ENCODE measurements around the gene VPS4A.

VPS4A gene

DNA sequence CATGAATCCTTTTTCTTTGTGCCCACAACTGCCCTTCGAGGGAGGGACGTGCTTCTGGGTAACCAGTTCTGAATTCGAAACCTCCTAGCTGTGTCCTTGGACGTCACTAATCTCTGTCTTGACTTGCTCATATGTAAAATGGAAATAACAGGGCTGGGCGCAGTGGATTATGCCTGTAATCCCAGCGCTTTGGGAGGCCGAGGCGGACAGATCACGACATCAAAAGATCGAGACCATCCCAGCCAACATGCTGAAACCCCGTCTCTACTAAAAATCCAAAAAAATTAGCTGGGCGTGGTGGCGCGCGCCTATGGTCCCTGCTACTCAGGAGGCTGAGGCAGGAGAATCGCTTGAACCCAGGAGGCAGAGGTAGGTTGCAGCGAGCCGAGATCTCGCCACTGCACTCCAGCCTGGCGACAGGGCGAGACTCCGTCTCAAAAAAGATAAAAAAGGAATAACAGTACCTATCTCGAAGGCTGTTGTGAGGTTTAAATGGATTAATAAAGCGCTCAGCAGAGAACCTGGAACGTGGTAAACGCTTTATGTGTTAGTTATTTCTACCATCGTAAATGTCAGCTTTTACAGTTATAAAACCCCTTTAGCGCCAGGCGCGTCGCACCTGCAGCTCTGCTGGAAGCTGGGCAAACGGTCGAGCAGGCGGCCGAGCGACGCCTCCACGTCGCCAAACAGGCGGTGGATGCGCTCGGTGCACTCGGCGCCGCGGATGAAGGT is 27.6 kb downstream of the VPS4A start:
- peak overlapping the region; percentile 98 for H3K27ac ChIP-seq
- peaks cover 15% of the 10 kb centered on the region; the same call in 1 of the 2 replicates for H4K20me1 ChIP-seq
- TF ChIP-seq Cebpa-rat (IDR thresholded peaks at IDR 0.05), result no peak
- peak overlapping the region; percentile 90 for H3K9ac ChIP-seq
- peaks cover 51% of the 10 kb centered on the region for H3K4me1 ChIP-seq
- H3K9me3 ChIP-seq, result no peaks in the 10 kb centered on the region
- peak overlapping the region; percentile 98 for H3K4me2 ChIP-seq
- H3K36me3 ChIP-seq, result peaks cover 67% of the 10 kb centered on the region
- H3K27me3 ChIP-seq, result no peaks in the 10 kb centered on the region
- peak overlapping the region; percentile 86 for H3K4me3 ChIP-seq

GRCh38 chr16:69339289-69340094 is 28.3 kb downstream of the VPS4A start, which contains the start of the genes COG8 and NIP7:
Gene COG8, minus strand, starts transcription at chr16:69339564. Its CDS starts 12 bp downstream, at chr16:69339552.
Gene NIP7, plus strand, starts transcription at chr16:69339772. Its CDS starts 58 bp downstream, at chr16:69339830.
- Histone ChIP-seq H4K20me1 (peaks cover 19% of the 10 kb centered on the region; the same call in 1 of the 2 replicates), H3K27ac (peak within 1 kb of the TSS; percentile 98), H3K4me3 (peak within 1 kb of the TSS; percentile 86), H3K4me1 (peaks cover 44% of the 10 kb centered on the region), H3K9ac (peak within 1 kb of the TSS; percentile 90), H3K4me2 (peak within 1 kb of the TSS; percentile 98), H3K9me3 (no peaks in the 10 kb centered on the region), H3K27me3 (no peaks in the 10 kb centered on the region), H3K36me3 (peaks cover 67% of the 10 kb centered on the region)
- no peak for TF ChIP-seq Cebpa-rat (IDR thresholded peaks at IDR 0.05)

DNA sequence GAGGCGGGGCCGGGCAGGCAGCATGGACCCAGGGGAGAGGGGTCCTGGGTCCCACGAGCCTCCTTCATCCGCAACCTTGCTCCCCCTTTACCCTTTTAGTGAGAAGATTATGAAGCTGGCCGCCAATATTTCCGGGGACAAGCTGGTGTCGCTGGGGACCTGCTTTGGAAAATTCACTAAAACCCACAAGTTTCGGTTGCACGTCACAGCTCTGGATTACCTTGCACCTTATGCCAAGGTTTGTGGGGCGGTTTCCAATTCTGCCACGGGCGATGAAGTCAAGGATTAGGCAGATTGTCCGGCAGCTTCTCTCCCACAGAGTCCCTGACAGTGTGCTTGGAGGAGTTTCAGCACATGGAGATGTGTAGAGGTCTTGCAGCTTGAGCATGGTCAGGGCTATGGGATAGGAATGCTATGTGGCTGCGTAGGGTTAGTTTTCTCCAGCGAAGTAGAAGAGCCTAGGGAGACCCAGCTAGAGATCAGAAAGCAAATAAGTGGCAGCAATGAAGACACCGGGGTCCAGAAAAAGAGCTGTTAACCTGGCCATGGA is 29.0 kb downstream of the VPS4A start:
- Histone ChIP-seq H3K9me3 (no peaks in the 10 kb centered on the region), H3K9ac (peak overlapping the region; percentile 90), H3K27me3 (no peaks in the 10 kb centered on the region), H4K20me1 (peaks cover 19% of the 10 kb centered on the region; the same call in 1 of the 2 replicates), H3K4me2 (peak overlapping the region; percentile 94), H3K4me3 (peak overlapping the region; percentile 86), H3K4me1 (peaks cover 44% of the 10 kb centered on the region), H3K27ac (peak overlapping the region; percentile 98), H3K36me3 (peaks cover 67% of the 10 kb centered on the region)
- TF ChIP-seq Cebpa-rat (IDR thresholded peaks at IDR 0.05), result no peak

GRCh38 chr16:69344171-69344570 is 33.0 kb downstream of the VPS4A start:
- no peak overlapping the region for H3K27ac ChIP-seq
- H3K4me3 ChIP-seq, result no peak overlapping the region
- peaks cover 24% of the 10 kb centered on the region for H3K4me1 ChIP-seq
- peaks cover 19% of the 10 kb centered on the region; the same call in 1 of the 2 replicates for H4K20me1 ChIP-seq
- no peaks in the 10 kb centered on the region for H3K27me3 ChIP-seq
- peaks cover 65% of the 10 kb centered on the region for H3K36me3 ChIP-seq
- H3K4me2 ChIP-seq, result no peak overlapping the region
- no peak overlapping the region for H3K9ac ChIP-seq
- no peak for TF ChIP-seq Cebpa-rat (IDR thresholded peaks at IDR 0.05)
- no peaks in the 10 kb centered on the region for H3K9me3 ChIP-seq

GRCh38 chr16:69345923-69346322 is 34.8 kb downstream of the VPS4A start:
- no peaks in the 10 kb centered on the region for H3K27me3 ChIP-seq
- H3K4me2 ChIP-seq, result no peak overlapping the region
- H3K9me3 ChIP-seq, result no peaks in the 10 kb centered on the region
- H3K27ac ChIP-seq, result no peak overlapping the region
- H3K4me1 ChIP-seq, result peaks cover 19% of the 10 kb centered on the region
- no peak for TF ChIP-seq Cebpa-rat (IDR thresholded peaks at IDR 0.05)
- no peak overlapping the region for H3K9ac ChIP-seq
- peaks cover 77% of the 10 kb centered on the region for H3K36me3 ChIP-seq
- H4K20me1 ChIP-seq, result peaks cover 19% of the 10 kb centered on the region; the same call in 1 of the 2 replicates
- no peak overlapping the region for H3K4me3 ChIP-seq

GRCh38 chr16:69346683-69347082 is 35.5 kb downstream of the VPS4A start:
- no peak for TF ChIP-seq Cebpa-rat (IDR thresholded peaks at IDR 0.05)
- H3K27ac ChIP-seq, result no peak overlapping the region
- H4K20me1 ChIP-seq, result peaks cover 17% of the 10 kb centered on the region; the same call in 1 of the 2 replicates
- H3K4me1 ChIP-seq, result peaks cover 11% of the 10 kb centered on the region
- peaks cover 77% of the 10 kb centered on the region for H3K36me3 ChIP-seq
- no peaks in the 10 kb centered on the region for H3K27me3 ChIP-seq
- no peak overlapping the region for H3K4me3 ChIP-seq
- H3K9ac ChIP-seq, result no peak overlapping the region
- H3K9me3 ChIP-seq, result no peaks in the 10 kb centered on the region
- H3K4me2 ChIP-seq, result no peak overlapping the region

DNA sequence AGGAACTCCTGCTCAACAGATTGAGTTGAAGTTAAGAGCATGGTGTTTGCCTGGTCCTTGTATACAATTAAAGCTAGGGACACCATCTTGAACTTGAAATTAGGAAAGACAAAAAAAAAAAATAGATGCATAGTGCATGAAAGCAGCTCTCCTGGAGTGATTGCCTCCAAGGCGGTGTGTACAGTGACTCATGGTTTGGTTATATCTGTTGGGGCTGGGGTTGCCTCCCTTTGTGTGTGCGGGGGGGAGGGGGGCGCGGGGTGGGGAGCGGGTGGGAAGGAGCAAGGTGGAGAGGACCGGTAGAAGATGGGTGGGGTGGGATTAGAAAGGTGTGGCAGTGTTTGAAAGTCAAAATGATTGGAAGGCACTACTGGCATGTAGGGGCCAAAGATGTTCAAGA is 37.1 kb downstream of the VPS4A start:
- no peak overlapping the region for H3K9ac ChIP-seq
- H3K9me3 ChIP-seq, result no peaks in the 10 kb centered on the region
- H3K4me2 ChIP-seq, result no peak overlapping the region
- no peak overlapping the region for H3K4me3 ChIP-seq
- H3K4me1 ChIP-seq, result no peaks in the 10 kb centered on the region; the same call in 1 of the 2 replicates
- H3K27me3 ChIP-seq, result no peaks in the 10 kb centered on the region
- H4K20me1 ChIP-seq, result peaks cover 9% of the 10 kb centered on the region; the same call in 1 of the 2 replicates
- TF ChIP-seq Cebpa-rat (IDR thresholded peaks at IDR 0.05), result no peak
- H3K36me3 ChIP-seq, result peaks cover 77% of the 10 kb centered on the region
- H3K27ac ChIP-seq, result no peak overlapping the region

DNA sequence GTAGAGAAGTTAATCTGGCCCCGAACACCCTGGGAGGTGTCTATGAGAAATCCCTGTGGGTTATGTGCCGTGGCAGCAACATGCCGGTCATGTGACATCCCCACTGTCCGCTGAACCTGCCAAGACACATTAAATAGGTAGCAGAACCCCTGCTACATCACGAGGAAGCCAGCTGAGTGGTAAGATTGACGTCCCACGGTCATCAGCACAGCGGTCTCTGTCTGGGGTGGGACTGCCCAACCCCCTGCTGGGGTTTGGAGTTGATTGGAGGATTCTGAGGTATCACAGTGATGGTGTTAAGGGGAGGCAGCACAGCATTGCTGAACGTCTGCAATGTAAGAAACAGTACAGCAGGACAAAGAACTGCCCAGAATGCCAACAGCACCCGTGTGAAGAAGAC is 38.4 kb downstream of the VPS4A start:
- H3K4me1 ChIP-seq, result no peaks in the 10 kb centered on the region; the same call in 1 of the 2 replicates
- no peaks in the 10 kb centered on the region for H4K20me1 ChIP-seq
- H3K36me3 ChIP-seq, result peaks cover 73% of the 10 kb centered on the region
- no peak overlapping the region for H3K9ac ChIP-seq
- H3K27me3 ChIP-seq, result no peaks in the 10 kb centered on the region
- H3K27ac ChIP-seq, result no peak overlapping the region
- H3K9me3 ChIP-seq, result no peaks in the 10 kb centered on the region
- TF ChIP-seq Cebpa-rat (IDR thresholded peaks at IDR 0.05), result no peak
- no peak overlapping the region for H3K4me3 ChIP-seq
- H3K4me2 ChIP-seq, result no peak overlapping the region

GRCh38 chr16:69350536-69351133 is 39.5 kb downstream of the VPS4A start:
- H3K36me3 ChIP-seq, result peaks cover 73% of the 10 kb centered on the region

More at GRCh38 chr16:69350536-69351133, 39.5 kb downstream of the VPS4A start:
- Histone ChIP-seq H3K4me1 (no peaks in the 10 kb centered on the region; the same call in 1 of the 2 replicates), H3K9me3 (no peaks in the 10 kb centered on the region), H3K9ac (no peak overlapping the region), H3K27me3 (no peaks in the 10 kb centered on the region), H3K4me3 (no peak overlapping the region), H3K27ac (no peak overlapping the region), H3K4me2 (no peak overlapping the region), H4K20me1 (no peaks in the 10 kb centered on the region)
- TF ChIP-seq Cebpa-rat (IDR thresholded peaks at IDR 0.05), result no peak
